ENCODE measurements around the gene NR1H3. TPM values are rescaled to one million over a fixed set of nuclear protein-coding genes. Genes with fewer than 3 reads are reported as not detected.
A peak's percentile ranks its signal among the peaks of the same experiment; 100 is the strongest.

Gene NR1H3
- total RNA-seq, 1 experiment from 2014 or later, result 26.3 TPM

- DNase-seq, result no peak
- no CpG with 5 or more reads among the region's 15 CpGs for WGBS (ENCODE audit: extremely low coverage, insufficient read length, low lambda C conversion rate)
- Histone ChIP-seq H3K79me2 (ENCODE audit: insufficient read depth, low read length) (peaks cover 2% of the 10 kb centered on the region; the same call in 1 of the 2 replicates), H3K79me1 (ENCODE audit: insufficient read depth, low read depth, low read length, poor library complexity, severe bottlenecking) (no peaks in the 10 kb centered on the region), H3K27me3 (ENCODE audit: insufficient read depth, low read length) (no peaks in the 10 kb centered on the region), H3K23ac (ENCODE audit: insufficient read length, low read depth, low read length) (no peak overlapping the region), H2BK15ac (ENCODE audit: low read depth, low read length) (no peak overlapping the region), H2BK20ac (ENCODE audit: low read depth, low read length, poor library complexity, severe bottlenecking) (no peak overlapping the region), H3T11ph (ENCODE audit: low read length) (peak overlapping the region; percentile 30), H3K9ac (ENCODE audit: extremely low read depth, insufficient read length, low read length) (peak overlapping the region; percentile 98), H2BK120ac (ENCODE audit: low read depth, low read length, poor library complexity, severe bottlenecking) (peak overlapping the region; percentile 96), H3K27ac (ENCODE audit: insufficient read length, low read depth, low read length) (peak overlapping the region; percentile 80), H2BK5ac (ENCODE audit: insufficient read length, low read length) (peak overlapping the region; percentile 94), H3K14ac (ENCODE audit: insufficient read depth, low read length) (peak overlapping the region; percentile 97), H3K23me2 (ENCODE audit: insufficient read length, low read depth, low read length, poor library complexity, severe bottlenecking) (peaks cover 20% of the 10 kb centered on the region), H3K4me1 (ENCODE audit: insufficient read depth, low read length) (no peaks in the 10 kb centered on the region; the same call in 1 of the 2 replicates), H2AFZ (ENCODE audit: low read length) (no peak overlapping the region), H2AK5ac (ENCODE audit: insufficient read length, low read length) (no peak overlapping the region), H2BK12ac (ENCODE audit: insufficient read length, low read depth, low read length) (no peak overlapping the region), H4K20me1 (ENCODE audit: control insufficient read depth, insufficient read depth, insufficient read length) (no peaks in the 10 kb centered on the region), H3K18ac (ENCODE audit: insufficient read length, low read depth, low read length) (peak overlapping the region; percentile 94), H4K8ac (replicated peaks; ENCODE audit: insufficient read length, low read depth, low read length) (no peak overlapping the region), H3K56ac (ENCODE audit: insufficient read length, low read depth, low read length) (peak overlapping the region; percentile 90), H3K4ac (ENCODE audit: low read depth, low read length) (peak overlapping the region; percentile 24; the same call in 1 of the 2 replicates), H4K91ac (ENCODE audit: insufficient read length, low read depth, low read length) (peak overlapping the region; percentile 90), H3K4me2 (ENCODE audit: insufficient read depth, insufficient read length, low read length) (peak overlapping the region; percentile 90), H3K9me3 (ENCODE audit: control insufficient read depth, low read depth, low read length) (no peaks in the 10 kb centered on the region), H4K5ac (ENCODE audit: insufficient read length, low read depth, low read length) (peak overlapping the region; percentile 72)
- Mint-ChIP-seq H3K36me3 (ENCODE audit: insufficient read depth in 1 of 3, low read depth in 3 of 3) (peaks cover 0 to 29% (median 21%) of the 10 kb centered on the region in 3 experiments; a peak in 5 of 7 replicates), H3K4me1 (peaks cover 28 to 29% of the 10 kb centered on the region in 2 experiments), H3K27ac (peak overlapping the region; percentile 98 to 100 (median 99); a peak in 5 of 7 replicates), H3K4me3 (peak overlapping the region; percentile 85 to 90), H3K9me3 (no peaks in the 10 kb centered on the region), H3K27me3 (ENCODE audit: low read depth) (no peaks in the 10 kb centered on the region)
- TF ChIP-seq CTCF (conservative IDR thresholded peaks at IDR 0.05), result no peak
Observed at GRCh38 chr11:47215366-47215910, 42.4 kb upstream of the NR1H3 start.

All from H9 (cell line).